ENCODE data around the gene CHI3L1. TPM values are rescaled to one million over a fixed set of nuclear protein-coding genes. Genes with fewer than 3 reads are reported as not detected.

The CHI3L1 gene
- polyA plus RNA-seq, 1 donor, result 1.1 TPM

GRCh38 chr1:203181586-203182386, 4.7 kb downstream of the CHI3L1 start:
- DNase-seq (ENCODE audit: low read depth), result no peak

- DNase-seq (ENCODE audit: low read depth), result no peak
Observed at GRCh38 chr1:203180611-203181330, 5.7 kb downstream of the CHI3L1 start.

GRCh38 chr1:203179667-203180005, 6.9 kb downstream of the CHI3L1 start:
- no peak for DNase-seq (ENCODE audit: low read depth)

- DNase-seq (ENCODE audit: low read depth), result no peak
Observed at GRCh38 chr1:203178821-203179666, 7.5 kb downstream of the CHI3L1 start.

GRCh38 chr1:203178083-203178482, 8.4 kb downstream of the CHI3L1 start:
- DNase-seq (ENCODE audit: low read depth), result no peak

GRCh38 chr1:203177470-203178039, 8.9 kb downstream of the CHI3L1 start:
- DNase-seq (ENCODE audit: low read depth), result no peak

- DNase-seq (ENCODE audit: low read depth), result no peak
Observed at GRCh38 chr1:203177036-203177405, 9.5 kb downstream of the CHI3L1 start.

- DNase-seq (ENCODE audit: low read depth), result no peak
Observed at GRCh38 chr1:203176273-203177035, 10.1 kb downstream of the CHI3L1 start.

- no peak for DNase-seq (ENCODE audit: low read depth)
Observed at GRCh38 chr1:203175827-203176241, 10.7 kb downstream of the CHI3L1 start.

GRCh38 chr1:203175237-203175826, 11.2 kb downstream of the CHI3L1 start, which contains the start of gene MYBPH:
TSS of gene MYBPH (minus strand) at chr1:203175826. CDS start at chr1:203175755, 71 bp downstream.
- DNase-seq (ENCODE audit: low read depth), result no peak

- no peak for DNase-seq (ENCODE audit: low read depth)
Observed at GRCh38 chr1:203174324-203174985, 12.0 kb downstream of the CHI3L1 start.

- DNase-seq (ENCODE audit: low read depth), result no peak
Observed at GRCh38 chr1:203173566-203173965, 12.9 kb downstream of the CHI3L1 start.

- DNase-seq (ENCODE audit: low read depth), result no peak
Observed at GRCh38 chr1:203173011-203173555, 13.4 kb downstream of the CHI3L1 start.

GRCh38 chr1:203172184-203173010, 14.1 kb downstream of the CHI3L1 start:
- no peak for DNase-seq (ENCODE audit: low read depth)

- DNase-seq (ENCODE audit: low read depth), result no peak
Observed at GRCh38 chr1:203171341-203172183, 14.9 kb downstream of the CHI3L1 start.

GRCh38 chr1:203170625-203171330, 15.7 kb downstream of the CHI3L1 start:
- DNase-seq (ENCODE audit: low read depth), result no peak

GRCh38 chr1:203169770-203170520, 16.6 kb downstream of the CHI3L1 start:
- no peak for DNase-seq (ENCODE audit: low read depth)

Measured in forelimb muscle (tissue), 1 donor.